Astrocyte (in vitro differentiated cells and primary cell): ENCODE results near the gene BICRA. TPM values are rescaled to one million over a fixed set of nuclear protein-coding genes. Genes with fewer than 3 reads are reported as not detected.
"Not testable (repeated sequence)": the region's sequence is repeated elsewhere in the genome, so short reads cannot be mapped to it uniquely, and the experiment has no call there.

Experiments used
- DNase-seq: peaks from one replicate; pipeline ENCODE4 v3.0.0-alpha.2; 2010; ENCODE audit warnings: low read depth
- FAIRE-seq: peaks from 2 replicates; lab custom pipeline; 2011; peaks lifted over from hg19 to GRCh38; lab: Jason Lieb, UNC
- H2AFZ ChIP-seq: 2 replicates; pipeline ENCODE4 v1.6.0; 2012; ENCODE audit warnings: low read depth, low read length, inconsistent platforms
- H3K27ac ChIP-seq: 2 replicates; pipeline ENCODE4 v1.5.1; 2011; ENCODE audit warnings: low read depth, low read length, inconsistent platforms
- H3K27me3 ChIP-seq: 2 replicates; pipeline ENCODE4 v1.6.0; 2011; ENCODE audit warnings: low read length, inconsistent platforms; ENCODE audit not compliant: insufficient read depth
- H3K36me3 ChIP-seq: 2 replicates; pipeline ENCODE4 v1.5.1; 2011; ENCODE audit warnings: low read length, inconsistent platforms; ENCODE audit not compliant: insufficient read depth
- H3K4me1 ChIP-seq: 2 replicates; pipeline ENCODE4 v1.5.1; 2011; ENCODE audit warnings: low read length, inconsistent platforms; ENCODE audit not compliant: insufficient read depth
- H3K4me2 ChIP-seq: 2 replicates; pipeline ENCODE4 v1.6.0; 2012; ENCODE audit warnings: low read length, inconsistent platforms
- H3K4me3 ChIP-seq: 2 replicates; pipeline ENCODE4 v1.5.1; 2011; ENCODE audit warnings: low read depth, mild to moderate bottlenecking, low read length, inconsistent platforms; ENCODE audit not compliant: insufficient read depth
- H3K79me2 ChIP-seq: 2 replicates; pipeline ENCODE4 v1.6.0; 2012; ENCODE audit warnings: mild to moderate bottlenecking, low read length, inconsistent platforms; ENCODE audit not compliant: insufficient read depth
- H3K9ac ChIP-seq: 2 replicates; pipeline ENCODE4 v1.6.0; 2012; ENCODE audit warnings: mild to moderate bottlenecking, low read length, inconsistent platforms
- H3K9me3 ChIP-seq: 2 replicates; pipeline ENCODE4 v1.5.1; 2012; ENCODE audit warnings: low read depth, mild to moderate bottlenecking, low read length, inconsistent platforms; ENCODE audit not compliant: insufficient read depth
- H4K20me1 ChIP-seq: 2 replicates; pipeline ENCODE4 v1.6.0; 2012; ENCODE audit warnings: low read length, inconsistent platforms; ENCODE audit not compliant: insufficient read depth
- H3K27ac Mint-ChIP-seq: one replicate; pipeline ENCODE4 v1.8.0; 2021; ENCODE audit warnings: mild to moderate bottlenecking, mixed read lengths; ENCODE audit not compliant: unreplicated experiment
- H3K27me3 Mint-ChIP-seq: one replicate; pipeline ENCODE4 v1.8.0; 2021; ENCODE audit warnings: low read depth, mixed read lengths; ENCODE audit not compliant: unreplicated experiment
- H3K36me3 Mint-ChIP-seq: one replicate; pipeline ENCODE4 v1.8.0; 2021; ENCODE audit warnings: low read depth, mixed read lengths; ENCODE audit not compliant: unreplicated experiment
- H3K4me1 Mint-ChIP-seq: one replicate; pipeline ENCODE4 v1.8.0; 2021; ENCODE audit warnings: low read depth, mixed read lengths; ENCODE audit not compliant: unreplicated experiment
- H3K4me3 Mint-ChIP-seq: one replicate; pipeline ENCODE4 v1.8.0; 2021; ENCODE audit warnings: mild to moderate bottlenecking, moderate library complexity, mixed read lengths; ENCODE audit not compliant: unreplicated experiment
- H3K9me3 Mint-ChIP-seq: one replicate; pipeline ENCODE4 v1.8.0; 2021; ENCODE audit warnings: mild to moderate bottlenecking, mixed read lengths; ENCODE audit not compliant: unreplicated experiment
- EZH2 ChIP-seq: IDR thresholded peaks from 2 replicates; pipeline ENCODE4 v1.6.1; 2012; ENCODE audit warnings: mild to moderate bottlenecking, low read length, inconsistent platforms; ENCODE audit not compliant: insufficient read depth
- total RNA-seq: library from RNA; stranded (reverse); gene quantifications from 2 replicates; pipeline ENCODE4 v1.2.1, GENCODE V29; 2021
- TF ChIP-seq, protein P1 (sequence below): IDR thresholded peaks from 2 replicates; pipeline ENCODE4 v1.5.1; 2011; ENCODE audit warnings: low read depth, mild to moderate bottlenecking, inconsistent platforms, low read length, moderate library complexity; ENCODE audit not compliant: insufficient read depth

Gene BICRA
- total RNA-seq, 1 donor from 2014 or later: 20.7 TPM

DNA sequence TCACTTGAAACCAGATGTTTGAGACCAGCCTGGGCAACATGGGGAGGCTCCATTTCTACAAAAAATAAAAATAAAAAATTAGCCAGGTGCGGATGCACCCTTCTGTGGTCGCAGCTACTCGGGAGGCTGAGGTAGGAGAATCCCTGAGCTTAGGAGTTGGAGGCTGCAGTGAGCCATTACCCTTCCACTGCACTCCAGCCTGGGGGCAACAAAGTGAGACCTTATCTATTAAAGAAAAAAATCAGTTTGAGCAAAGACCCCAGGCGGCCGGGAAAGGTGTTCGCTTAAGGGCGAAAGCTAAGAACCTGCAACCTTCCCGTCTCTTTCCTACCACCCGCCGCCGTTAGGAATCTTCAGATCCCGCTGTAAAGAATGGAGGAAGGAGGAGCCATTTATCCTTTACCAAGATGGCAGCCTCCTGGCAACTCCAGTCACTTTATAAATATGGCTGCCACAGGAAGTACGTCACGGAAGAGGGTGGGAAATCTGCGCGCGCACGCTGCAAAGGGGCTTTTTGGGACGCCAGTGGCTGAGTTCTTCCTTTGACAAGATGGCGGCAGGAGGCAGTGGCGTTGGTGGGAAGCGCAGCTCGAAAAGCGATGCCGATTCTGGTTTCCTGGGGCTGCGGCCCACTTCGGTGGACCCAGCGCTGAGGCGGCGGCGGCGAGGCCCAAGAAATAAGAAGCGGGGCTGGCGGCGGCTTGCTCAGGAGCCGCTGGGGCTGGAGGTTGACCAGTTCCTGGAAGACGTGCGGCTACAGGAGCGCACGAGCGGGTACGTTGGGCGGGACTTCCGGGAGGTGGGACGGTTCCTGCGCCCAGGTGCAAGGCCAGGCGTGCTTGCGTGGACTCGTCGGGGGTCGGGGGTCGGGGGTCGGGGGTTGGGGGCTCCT lies 136.3 kb downstream of the BICRA start, which contains the start of gene NOP53:
NOP53 (plus strand) TSS at position 537 of the 892 bp plus-strand sequence; CDS start at position 551, 14 bp downstream.
- H3K9me3 Mint-ChIP-seq: no peaks in the 10 kb centered on the region
- H3K4me1 Mint-ChIP-seq: peaks cover 18% of the 10 kb centered on the region
- Histone ChIP-seq H3K9ac (peak within 1 kb of the TSS; percentile 93), H2AFZ (peak within 1 kb of the TSS; percentile 79), H3K79me2 (peaks cover 34% of the 10 kb centered on the region), H3K9me3 (no peaks in the 10 kb centered on the region), H3K4me1 (peaks cover 26% of the 10 kb centered on the region), H3K4me2 (peak within 1 kb of the TSS; percentile 76), H3K27me3 (no peaks in the 10 kb centered on the region), H4K20me1 (peaks cover 33% of the 10 kb centered on the region), H3K27ac (peak within 1 kb of the TSS; percentile 92), H3K36me3 (peaks cover 22% of the 10 kb centered on the region), H3K4me3 (peak within 1 kb of the TSS; percentile 73)
- DNase-seq (peak; percentile 87), FAIRE-seq (no peak)
- H3K27ac Mint-ChIP-seq: peak within 1 kb of the TSS; percentile 90
- peaks cover 21% of the 10 kb centered on the region for H3K36me3 Mint-ChIP-seq
- H3K27me3 Mint-ChIP-seq: no peaks in the 10 kb centered on the region
- peak within 1 kb of the TSS; percentile 93 for H3K4me3 Mint-ChIP-seq
- no peak for TF ChIP-seq EZH2
- TF ChIP-seq, protein P1, sequence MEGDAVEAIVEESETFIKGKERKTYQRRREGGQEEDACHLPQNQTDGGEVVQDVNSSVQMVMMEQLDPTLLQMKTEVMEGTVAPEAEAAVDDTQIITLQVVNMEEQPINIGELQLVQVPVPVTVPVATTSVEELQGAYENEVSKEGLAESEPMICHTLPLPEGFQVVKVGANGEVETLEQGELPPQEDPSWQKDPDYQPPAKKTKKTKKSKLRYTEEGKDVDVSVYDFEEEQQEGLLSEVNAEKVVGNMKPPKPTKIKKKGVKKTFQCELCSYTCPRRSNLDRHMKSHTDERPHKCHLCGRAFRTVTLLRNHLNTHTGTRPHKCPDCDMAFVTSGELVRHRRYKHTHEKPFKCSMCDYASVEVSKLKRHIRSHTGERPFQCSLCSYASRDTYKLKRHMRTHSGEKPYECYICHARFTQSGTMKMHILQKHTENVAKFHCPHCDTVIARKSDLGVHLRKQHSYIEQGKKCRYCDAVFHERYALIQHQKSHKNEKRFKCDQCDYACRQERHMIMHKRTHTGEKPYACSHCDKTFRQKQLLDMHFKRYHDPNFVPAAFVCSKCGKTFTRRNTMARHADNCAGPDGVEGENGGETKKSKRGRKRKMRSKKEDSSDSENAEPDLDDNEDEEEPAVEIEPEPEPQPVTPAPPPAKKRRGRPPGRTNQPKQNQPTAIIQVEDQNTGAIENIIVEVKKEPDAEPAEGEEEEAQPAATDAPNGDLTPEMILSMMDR: no peak

DNA sequence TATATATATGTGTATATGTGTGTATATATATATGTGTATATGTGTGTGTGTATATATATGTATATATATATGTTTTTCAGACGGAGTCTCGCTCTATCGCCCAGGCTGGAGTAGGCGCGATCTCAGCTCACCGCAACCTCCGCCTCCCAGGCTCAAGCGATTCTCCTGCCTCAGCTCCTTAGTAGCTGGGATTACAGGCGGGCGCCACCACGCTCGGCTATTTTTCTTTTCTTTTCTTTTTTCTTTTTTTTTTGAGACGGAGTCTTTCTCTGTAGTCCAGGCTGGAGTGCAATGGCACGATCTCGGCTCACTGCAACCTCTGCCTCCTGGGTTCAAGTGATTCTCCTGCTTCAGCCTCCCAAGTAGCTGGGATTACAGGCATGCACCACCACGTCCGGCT lies 137.2 kb downstream of the BICRA start:
- peak overlapping the region; percentile 73 for H3K4me3 ChIP-seq
- H3K27ac ChIP-seq, DNase-seq, H3K27me3 Mint-ChIP-seq, H3K9me3 ChIP-seq, H2AFZ ChIP-seq, H3K9me3 Mint-ChIP-seq, FAIRE-seq, H3K27me3 ChIP-seq: not testable (repeated sequence)
- peaks cover 20% of the 10 kb centered on the region for H3K36me3 ChIP-seq
- Mint-ChIP-seq H3K4me1 (peaks cover 18% of the 10 kb centered on the region), H3K36me3 (peaks cover 24% of the 10 kb centered on the region), H3K4me3 (peak overlapping the region; percentile 93), H3K27ac (peak overlapping the region; percentile 41)
- peaks cover 42% of the 10 kb centered on the region for H4K20me1 ChIP-seq
- peaks cover 26% of the 10 kb centered on the region for H3K4me1 ChIP-seq
- H3K9ac ChIP-seq: peak overlapping the region; percentile 93
- H3K4me2 ChIP-seq: peak overlapping the region; percentile 76
- peaks cover 34% of the 10 kb centered on the region for H3K79me2 ChIP-seq

DNA sequence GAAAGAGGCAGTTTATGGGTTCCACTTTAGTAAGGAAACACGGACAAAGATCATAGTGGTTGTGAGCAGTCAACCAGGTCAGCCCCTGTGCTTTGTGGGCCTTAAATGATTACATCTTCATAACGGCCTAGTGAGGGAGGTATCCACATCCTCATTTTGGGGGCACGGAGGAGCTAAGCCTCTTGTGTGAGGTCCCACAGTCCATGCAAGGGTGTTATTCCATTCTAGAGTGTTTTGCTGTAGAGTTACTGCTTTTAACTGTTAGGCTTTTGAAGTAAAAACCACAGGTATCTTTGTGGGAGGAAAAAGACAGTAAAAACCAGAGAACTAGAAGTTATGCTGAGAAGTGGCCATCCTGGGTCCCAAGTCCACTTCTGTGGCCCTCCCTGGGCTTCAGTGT lies 140.4 kb downstream of the BICRA start:
- Mint-ChIP-seq H3K27me3 (no peaks in the 10 kb centered on the region), H3K4me3 (no peak overlapping the region), H3K27ac (no peak overlapping the region), H3K36me3 (peaks cover 17% of the 10 kb centered on the region), H3K4me1 (peaks cover 5% of the 10 kb centered on the region), H3K9me3 (no peaks in the 10 kb centered on the region)
- Histone ChIP-seq H3K27ac (no peak overlapping the region), H3K4me2 (no peak overlapping the region), H3K4me3 (no peak overlapping the region), H3K4me1 (peaks cover 6% of the 10 kb centered on the region), H3K79me2 (peaks cover 39% of the 10 kb centered on the region), H2AFZ (no peak overlapping the region), H3K9me3 (no peaks in the 10 kb centered on the region), H4K20me1 (peaks cover 58% of the 10 kb centered on the region), H3K36me3 (peaks cover 25% of the 10 kb centered on the region), H3K9ac (no peak overlapping the region), H3K27me3 (no peaks in the 10 kb centered on the region)
- FAIRE-seq (no peak), DNase-seq (no peak)
- TF ChIP-seq, protein P1: no peak
- TF ChIP-seq EZH2: no peak
